Upper lobe of left lung (tissue), 4 donors: ENCODE measurements around the gene DIO3.

Source experiments
- EP300 ChIP-seq, 4 donors: sonication (generic); formaldehyde crosslinking; IDR thresholded peaks; one replicate each; pipeline ENCODE4 v1.5.1; 2017; ENCODE audit warnings: antibody characterized with exemption in 4 of 4, control low read depth in 2 of 4
- POLR2A ChIP-seq, 4 donors: fragments of 450-650 bp; IDR thresholded peaks; one replicate each; pipeline ENCODE4 v1.5.1; 2016 to 2017; ENCODE audit warnings: antibody characterized with exemption in 4 of 4, mild to moderate bottlenecking in 2 of 4
- TF ChIP-seq, protein P1 (sequence below), 6 experiments: fragments of 450-650 bp in 4 of 6; fragments of 200-600 bp in 2 of 6; sonication (generic) in 2 of 6; IDR thresholded peaks; one replicate each; pipeline ENCODE4 v1.5.1; 2016 to 2019; ENCODE audit warnings: antibody characterized with exemption in 6 of 6

DNA sequence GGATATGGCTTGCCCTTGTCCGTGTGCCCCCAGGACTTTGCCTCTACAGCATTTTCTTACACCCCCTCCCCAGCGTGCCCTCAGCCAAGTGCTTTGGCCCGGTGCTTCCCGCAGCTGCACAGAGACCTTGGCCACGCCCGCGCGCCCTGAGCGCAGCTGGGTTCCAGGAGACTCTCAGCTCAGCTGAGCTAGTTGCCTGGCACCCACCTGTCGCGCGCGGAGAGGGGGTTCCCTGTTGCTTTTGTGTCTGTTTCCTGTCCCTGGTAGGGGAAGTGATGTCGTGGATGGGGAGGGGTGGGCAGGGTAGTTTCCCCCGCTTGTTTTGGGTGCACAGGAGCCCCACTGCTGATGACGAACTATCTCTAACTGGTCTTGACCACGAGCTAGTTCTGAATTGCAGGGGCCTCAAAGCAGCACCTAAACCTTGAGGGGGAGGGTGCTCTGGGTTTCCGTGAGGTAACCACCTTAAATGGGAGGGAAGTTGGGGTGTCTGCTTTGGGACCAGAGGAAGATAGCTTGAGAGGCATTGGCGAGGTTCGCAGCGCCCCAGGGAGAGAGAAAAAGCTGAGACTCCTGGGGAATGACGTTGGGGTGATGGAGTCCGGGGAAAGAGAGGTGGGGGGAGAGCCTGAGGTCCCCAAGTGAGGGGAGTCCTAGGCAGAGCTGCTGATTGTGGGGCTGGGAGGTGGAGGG is 1.5 kb downstream of the DIO3 start:
- TF ChIP-seq, protein P1, sequence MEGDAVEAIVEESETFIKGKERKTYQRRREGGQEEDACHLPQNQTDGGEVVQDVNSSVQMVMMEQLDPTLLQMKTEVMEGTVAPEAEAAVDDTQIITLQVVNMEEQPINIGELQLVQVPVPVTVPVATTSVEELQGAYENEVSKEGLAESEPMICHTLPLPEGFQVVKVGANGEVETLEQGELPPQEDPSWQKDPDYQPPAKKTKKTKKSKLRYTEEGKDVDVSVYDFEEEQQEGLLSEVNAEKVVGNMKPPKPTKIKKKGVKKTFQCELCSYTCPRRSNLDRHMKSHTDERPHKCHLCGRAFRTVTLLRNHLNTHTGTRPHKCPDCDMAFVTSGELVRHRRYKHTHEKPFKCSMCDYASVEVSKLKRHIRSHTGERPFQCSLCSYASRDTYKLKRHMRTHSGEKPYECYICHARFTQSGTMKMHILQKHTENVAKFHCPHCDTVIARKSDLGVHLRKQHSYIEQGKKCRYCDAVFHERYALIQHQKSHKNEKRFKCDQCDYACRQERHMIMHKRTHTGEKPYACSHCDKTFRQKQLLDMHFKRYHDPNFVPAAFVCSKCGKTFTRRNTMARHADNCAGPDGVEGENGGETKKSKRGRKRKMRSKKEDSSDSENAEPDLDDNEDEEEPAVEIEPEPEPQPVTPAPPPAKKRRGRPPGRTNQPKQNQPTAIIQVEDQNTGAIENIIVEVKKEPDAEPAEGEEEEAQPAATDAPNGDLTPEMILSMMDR (IDR thresholded peaks at IDR 0.05) = no peak
- TF ChIP-seq POLR2A (IDR thresholded peaks at IDR 0.05) (no peak), EP300 (IDR thresholded peaks at IDR 0.05) (no peak)
